Measurements from ENCODE around the gene GRK4.

DNA sequence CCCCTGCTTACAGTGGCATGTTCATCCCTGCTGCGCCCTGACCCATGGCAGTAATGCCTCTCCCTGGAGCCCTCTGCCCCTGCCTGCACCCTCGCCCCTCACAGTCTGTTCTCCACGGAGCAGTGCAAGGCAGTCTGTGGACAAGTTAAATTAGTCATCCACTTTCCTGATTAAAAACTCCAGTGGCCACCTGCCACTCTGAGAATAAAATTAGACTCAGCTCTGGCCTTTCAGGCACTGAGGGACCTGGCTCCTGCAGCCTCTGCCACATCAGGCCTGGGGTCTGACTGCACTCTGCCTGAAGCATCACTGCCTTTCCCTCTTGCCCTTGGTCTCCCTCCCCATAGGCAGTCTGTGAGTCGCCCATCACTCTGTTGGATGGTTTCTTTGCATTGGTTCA lies 53.6 kb downstream of the GRK4 start:
- TF ChIP-seq POLR2A (IDR thresholded peaks at IDR 0.05): no peak
- TF ChIP-seq, protein P1, sequence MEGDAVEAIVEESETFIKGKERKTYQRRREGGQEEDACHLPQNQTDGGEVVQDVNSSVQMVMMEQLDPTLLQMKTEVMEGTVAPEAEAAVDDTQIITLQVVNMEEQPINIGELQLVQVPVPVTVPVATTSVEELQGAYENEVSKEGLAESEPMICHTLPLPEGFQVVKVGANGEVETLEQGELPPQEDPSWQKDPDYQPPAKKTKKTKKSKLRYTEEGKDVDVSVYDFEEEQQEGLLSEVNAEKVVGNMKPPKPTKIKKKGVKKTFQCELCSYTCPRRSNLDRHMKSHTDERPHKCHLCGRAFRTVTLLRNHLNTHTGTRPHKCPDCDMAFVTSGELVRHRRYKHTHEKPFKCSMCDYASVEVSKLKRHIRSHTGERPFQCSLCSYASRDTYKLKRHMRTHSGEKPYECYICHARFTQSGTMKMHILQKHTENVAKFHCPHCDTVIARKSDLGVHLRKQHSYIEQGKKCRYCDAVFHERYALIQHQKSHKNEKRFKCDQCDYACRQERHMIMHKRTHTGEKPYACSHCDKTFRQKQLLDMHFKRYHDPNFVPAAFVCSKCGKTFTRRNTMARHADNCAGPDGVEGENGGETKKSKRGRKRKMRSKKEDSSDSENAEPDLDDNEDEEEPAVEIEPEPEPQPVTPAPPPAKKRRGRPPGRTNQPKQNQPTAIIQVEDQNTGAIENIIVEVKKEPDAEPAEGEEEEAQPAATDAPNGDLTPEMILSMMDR (IDR thresholded peaks at IDR 0.05): no peak
